ENCODE results near the gene IZUMO2.

Gene IZUMO2

GRCh38 chr19:50162988-50163387 lies at the start of gene IZUMO2:
IZUMO2 (minus strand) TSS chr19:50163281; CDS start chr19:50163194, 87 bp downstream.
- DNase-seq (ENCODE audit: extremely low read depth in 1 of 2, low read depth in 1 of 2): no peak

- DNase-seq (ENCODE audit: extremely low read depth in 1 of 2, low read depth in 1 of 2): no peak
Measured at GRCh38 chr19:50210425-50210824, 47.3 kb upstream of the IZUMO2 start.

- no peak for DNase-seq (ENCODE audit: extremely low read depth in 1 of 2, low read depth in 1 of 2)
Measured at GRCh38 chr19:50209131-50209530, 46.0 kb upstream of the IZUMO2 start.

GRCh38 chr19:50207730-50208129 lies 44.6 kb upstream of the IZUMO2 start:
- no peak for DNase-seq (ENCODE audit: extremely low read depth in 1 of 2, low read depth in 1 of 2)

GRCh38 chr19:50206191-50206590 lies 43.1 kb upstream of the IZUMO2 start:
- DNase-seq (ENCODE audit: extremely low read depth in 1 of 2, low read depth in 1 of 2): no peak

- no peak for DNase-seq (ENCODE audit: extremely low read depth in 1 of 2, low read depth in 1 of 2)
Measured at GRCh38 chr19:50205681-50206138, 42.6 kb upstream of the IZUMO2 start.

GRCh38 chr19:50204811-50205675 lies 42.0 kb upstream of the IZUMO2 start:
- DNase-seq (ENCODE audit: extremely low read depth in 1 of 2, low read depth in 1 of 2): no peak

- DNase-seq (ENCODE audit: extremely low read depth in 1 of 2, low read depth in 1 of 2): no peak
Measured at GRCh38 chr19:50204081-50204428, 41.0 kb upstream of the IZUMO2 start.

- no peak for DNase-seq (ENCODE audit: extremely low read depth in 1 of 2, low read depth in 1 of 2)
Measured at GRCh38 chr19:50203281-50204080, 40.4 kb upstream of the IZUMO2 start, which contains the start of gene MYH14. MYH14 (plus strand) TSS chr19:50203622; CDS start chr19:50210366, 6,744 bp downstream.

GRCh38 chr19:50202962-50203280 lies 39.8 kb upstream of the IZUMO2 start:
- DNase-seq (ENCODE audit: extremely low read depth in 1 of 2, low read depth in 1 of 2): no peak

- DNase-seq (ENCODE audit: extremely low read depth in 1 of 2, low read depth in 1 of 2): no peak
Measured at GRCh38 chr19:50202386-50202785, 39.3 kb upstream of the IZUMO2 start.

- DNase-seq (ENCODE audit: extremely low read depth in 1 of 2, low read depth in 1 of 2): no peak
Measured at GRCh38 chr19:50199259-50199555, 36.1 kb upstream of the IZUMO2 start.

GRCh38 chr19:50198431-50199258 lies 35.6 kb upstream of the IZUMO2 start:
- no peak for DNase-seq (ENCODE audit: extremely low read depth in 1 of 2, low read depth in 1 of 2)

GRCh38 chr19:50197348-50197747 lies 34.3 kb upstream of the IZUMO2 start:
- no peak for DNase-seq (ENCODE audit: extremely low read depth in 1 of 2, low read depth in 1 of 2)

- DNase-seq (ENCODE audit: extremely low read depth in 1 of 2, low read depth in 1 of 2): no peak
Measured at GRCh38 chr19:50196322-50196932, 33.3 kb upstream of the IZUMO2 start.

- DNase-seq (ENCODE audit: extremely low read depth in 1 of 2, low read depth in 1 of 2): no peak
Measured at GRCh38 chr19:50195224-50195623, 32.1 kb upstream of the IZUMO2 start.

GRCh38 chr19:50192463-50193211 lies 29.6 kb upstream of the IZUMO2 start:
- DNase-seq (ENCODE audit: extremely low read depth in 1 of 2, low read depth in 1 of 2): no peak

- DNase-seq (ENCODE audit: extremely low read depth in 1 of 2, low read depth in 1 of 2): no peak
Measured at GRCh38 chr19:50191216-50191615, 28.1 kb upstream of the IZUMO2 start.

GRCh38 chr19:50190439-50190891 lies 27.4 kb upstream of the IZUMO2 start:
- no peak for DNase-seq (ENCODE audit: extremely low read depth in 1 of 2, low read depth in 1 of 2)

- no peak for DNase-seq (ENCODE audit: extremely low read depth in 1 of 2, low read depth in 1 of 2)
Measured at GRCh38 chr19:50189331-50189730, 26.2 kb upstream of the IZUMO2 start.
